ENCODE measurements around the gene GTF3C2. TPM values are rescaled to one million over a fixed set of nuclear protein-coding genes. Genes with fewer than 3 reads are reported as not detected.
A peak's percentile ranks its signal among the peaks of the same experiment; 100 is the strongest.

Gene GTF3C2, protein sequence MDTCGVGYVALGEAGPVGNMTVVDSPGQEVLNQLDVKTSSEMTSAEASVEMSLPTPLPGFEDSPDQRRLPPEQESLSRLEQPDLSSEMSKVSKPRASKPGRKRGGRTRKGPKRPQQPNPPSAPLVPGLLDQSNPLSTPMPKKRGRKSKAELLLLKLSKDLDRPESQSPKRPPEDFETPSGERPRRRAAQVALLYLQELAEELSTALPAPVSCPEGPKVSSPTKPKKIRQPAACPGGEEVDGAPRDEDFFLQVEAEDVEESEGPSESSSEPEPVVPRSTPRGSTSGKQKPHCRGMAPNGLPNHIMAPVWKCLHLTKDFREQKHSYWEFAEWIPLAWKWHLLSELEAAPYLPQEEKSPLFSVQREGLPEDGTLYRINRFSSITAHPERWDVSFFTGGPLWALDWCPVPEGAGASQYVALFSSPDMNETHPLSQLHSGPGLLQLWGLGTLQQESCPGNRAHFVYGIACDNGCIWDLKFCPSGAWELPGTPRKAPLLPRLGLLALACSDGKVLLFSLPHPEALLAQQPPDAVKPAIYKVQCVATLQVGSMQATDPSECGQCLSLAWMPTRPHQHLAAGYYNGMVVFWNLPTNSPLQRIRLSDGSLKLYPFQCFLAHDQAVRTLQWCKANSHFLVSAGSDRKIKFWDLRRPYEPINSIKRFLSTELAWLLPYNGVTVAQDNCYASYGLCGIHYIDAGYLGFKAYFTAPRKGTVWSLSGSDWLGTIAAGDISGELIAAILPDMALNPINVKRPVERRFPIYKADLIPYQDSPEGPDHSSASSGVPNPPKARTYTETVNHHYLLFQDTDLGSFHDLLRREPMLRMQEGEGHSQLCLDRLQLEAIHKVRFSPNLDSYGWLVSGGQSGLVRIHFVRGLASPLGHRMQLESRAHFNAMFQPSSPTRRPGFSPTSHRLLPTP
- 57.4 and 59.4 TPM in 2 replicates for total RNA-seq
- long read RNA-seq, transcript GTF3C2-201 (19 exons, 3,882 nt) = major isoform, 12 of 35 reads
- long read RNA-seq, partial matches to known transcripts = 13 of 35 reads
- long read RNA-seq, other reads (novel, unspliced or antisense) = 10 of 35 reads

GRCh38 chr2:27356382-27357181 is at the start of gene GTF3C2:
TSS of gene GTF3C2 (minus strand) at chr2:27356764. CDS start at chr2:27343554, 13,210 bp downstream.
- Mint-ChIP-seq H3K9me3 (ENCODE audit: unreplicated experiment) (no peaks in the 10 kb centered on the region), H3K36me3 (ENCODE audit: unreplicated experiment) (peaks cover 3% of the 10 kb centered on the region), H3K27me3 (ENCODE audit: unreplicated experiment) (no peaks in the 10 kb centered on the region), H3K4me1 (ENCODE audit: unreplicated experiment) (peaks cover 37% of the 10 kb centered on the region), H3K27ac (ENCODE audit: unreplicated experiment) (peak within 1 kb of the TSS; percentile 100), H3K4me3 (ENCODE audit: unreplicated experiment) (peak within 1 kb of the TSS; percentile 99)
- TF ChIP-seq, protein P1, sequence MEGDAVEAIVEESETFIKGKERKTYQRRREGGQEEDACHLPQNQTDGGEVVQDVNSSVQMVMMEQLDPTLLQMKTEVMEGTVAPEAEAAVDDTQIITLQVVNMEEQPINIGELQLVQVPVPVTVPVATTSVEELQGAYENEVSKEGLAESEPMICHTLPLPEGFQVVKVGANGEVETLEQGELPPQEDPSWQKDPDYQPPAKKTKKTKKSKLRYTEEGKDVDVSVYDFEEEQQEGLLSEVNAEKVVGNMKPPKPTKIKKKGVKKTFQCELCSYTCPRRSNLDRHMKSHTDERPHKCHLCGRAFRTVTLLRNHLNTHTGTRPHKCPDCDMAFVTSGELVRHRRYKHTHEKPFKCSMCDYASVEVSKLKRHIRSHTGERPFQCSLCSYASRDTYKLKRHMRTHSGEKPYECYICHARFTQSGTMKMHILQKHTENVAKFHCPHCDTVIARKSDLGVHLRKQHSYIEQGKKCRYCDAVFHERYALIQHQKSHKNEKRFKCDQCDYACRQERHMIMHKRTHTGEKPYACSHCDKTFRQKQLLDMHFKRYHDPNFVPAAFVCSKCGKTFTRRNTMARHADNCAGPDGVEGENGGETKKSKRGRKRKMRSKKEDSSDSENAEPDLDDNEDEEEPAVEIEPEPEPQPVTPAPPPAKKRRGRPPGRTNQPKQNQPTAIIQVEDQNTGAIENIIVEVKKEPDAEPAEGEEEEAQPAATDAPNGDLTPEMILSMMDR (IDR thresholded peaks at IDR 0.05) = no peak
- peak; percentile 98 for DNase-seq (ENCODE audit: extremely low spot score, unreplicated experiment)

GRCh38 chr2:27400348-27401135 is 44.0 kb upstream of the GTF3C2 start:
- Mint-ChIP-seq H3K27ac (ENCODE audit: unreplicated experiment) (peak overlapping the region; percentile 85), H3K4me3 (ENCODE audit: unreplicated experiment) (no peak overlapping the region)

GRCh38 chr2:27398962-27399361 is 42.4 kb upstream of the GTF3C2 start:
- Mint-ChIP-seq H3K36me3 (ENCODE audit: unreplicated experiment) (peaks cover 2% of the 10 kb centered on the region), H3K9me3 (ENCODE audit: unreplicated experiment) (no peaks in the 10 kb centered on the region), H3K4me3 (ENCODE audit: unreplicated experiment) (no peak overlapping the region), H3K27me3 (ENCODE audit: unreplicated experiment) (no peaks in the 10 kb centered on the region), H3K27ac (ENCODE audit: unreplicated experiment) (no peak overlapping the region), H3K4me1 (ENCODE audit: unreplicated experiment) (peaks cover 16% of the 10 kb centered on the region)
- DNase-seq (ENCODE audit: extremely low spot score, unreplicated experiment) = no peak
- TF ChIP-seq, protein P1 (IDR thresholded peaks at IDR 0.05) = no peak

More at GRCh38 chr2:27400348-27401135, 44.0 kb upstream of the GTF3C2 start:
- Mint-ChIP-seq H3K36me3 (ENCODE audit: unreplicated experiment) (peaks cover 2% of the 10 kb centered on the region), H3K4me1 (ENCODE audit: unreplicated experiment) (peaks cover 16% of the 10 kb centered on the region), H3K27me3 (ENCODE audit: unreplicated experiment) (no peaks in the 10 kb centered on the region), H3K9me3 (ENCODE audit: unreplicated experiment) (no peaks in the 10 kb centered on the region)
- TF ChIP-seq, protein P1 (IDR thresholded peaks at IDR 0.05) = no peak
- no peak for DNase-seq (ENCODE audit: extremely low spot score, unreplicated experiment)

- TF ChIP-seq, protein P1 (IDR thresholded peaks at IDR 0.05) = no peak
- no peak overlapping the region for H3K27ac Mint-ChIP-seq (ENCODE audit: unreplicated experiment)
- peaks cover 6% of the 10 kb centered on the region for H3K36me3 Mint-ChIP-seq (ENCODE audit: unreplicated experiment)
- no peak overlapping the region for H3K4me3 Mint-ChIP-seq (ENCODE audit: unreplicated experiment)
- H3K27me3 Mint-ChIP-seq (ENCODE audit: unreplicated experiment) = no peaks in the 10 kb centered on the region
- H3K9me3 Mint-ChIP-seq (ENCODE audit: unreplicated experiment) = no peaks in the 10 kb centered on the region
- no peak for DNase-seq (ENCODE audit: extremely low spot score, unreplicated experiment)
- H3K4me1 Mint-ChIP-seq (ENCODE audit: unreplicated experiment) = no peaks in the 10 kb centered on the region
Measured at GRCh38 chr2:27393225-27393624, 36.7 kb upstream of the GTF3C2 start.

Data from osteocyte (in vitro differentiated cells).